GM18517 (cell line): ENCODE data around the gene KIF26B.
"Not testable (repeated sequence)": the region's sequence is repeated elsewhere in the genome, so short reads cannot be mapped to it uniquely, and the experiment has no call there.

ENCODE experiments used
- ATAC-seq: cut with Tn5 transposase; IDR thresholded peaks from one replicate; pipeline ENCODE4 v1.9.1; 2021; ENCODE audit warnings: mild to moderate bottlenecking, moderate library complexity; ENCODE audit not compliant: unreplicated experiment

The KIF26B gene

DNA sequence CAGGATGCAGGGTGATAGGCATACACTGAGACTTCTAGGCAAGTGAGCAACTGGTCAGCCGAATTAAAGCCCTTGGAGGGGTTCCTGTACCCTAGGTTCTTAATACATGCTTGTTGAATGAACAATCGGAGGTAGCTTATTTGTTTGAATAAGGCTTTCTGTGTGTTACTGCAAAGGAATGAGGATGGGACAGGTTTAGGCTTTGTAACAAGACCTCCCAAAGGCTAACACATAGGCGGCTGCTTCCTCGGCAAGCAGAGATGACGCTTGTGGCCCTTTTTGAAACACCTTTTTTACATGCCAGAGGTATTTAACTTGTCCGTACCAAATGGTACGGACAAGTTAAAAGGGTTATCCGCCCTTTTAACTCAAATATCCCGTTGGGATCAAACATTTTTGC, 511.6 kb downstream of the KIF26B start:
- no peak for ATAC-seq

DNA sequence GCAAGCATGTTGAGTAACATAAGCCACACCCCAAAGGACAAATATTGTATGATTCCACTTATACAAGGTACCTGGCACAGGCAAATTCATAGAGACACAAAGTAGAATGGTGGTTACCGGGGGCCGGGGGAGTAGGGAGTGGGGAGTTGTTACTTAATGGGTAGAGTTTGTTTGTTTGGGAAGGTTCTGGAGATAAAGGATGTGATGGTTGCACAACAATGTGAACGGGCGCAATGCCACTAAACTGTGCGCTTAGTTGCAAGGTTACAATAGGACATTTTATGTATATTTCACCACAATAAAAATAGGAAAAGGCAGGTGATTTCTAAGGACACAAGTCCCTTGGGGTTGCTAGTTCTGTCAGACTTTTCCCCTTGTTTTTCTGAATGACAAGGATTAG, 516.6 kb downstream of the KIF26B start:
- ATAC-seq: no peak

DNA sequence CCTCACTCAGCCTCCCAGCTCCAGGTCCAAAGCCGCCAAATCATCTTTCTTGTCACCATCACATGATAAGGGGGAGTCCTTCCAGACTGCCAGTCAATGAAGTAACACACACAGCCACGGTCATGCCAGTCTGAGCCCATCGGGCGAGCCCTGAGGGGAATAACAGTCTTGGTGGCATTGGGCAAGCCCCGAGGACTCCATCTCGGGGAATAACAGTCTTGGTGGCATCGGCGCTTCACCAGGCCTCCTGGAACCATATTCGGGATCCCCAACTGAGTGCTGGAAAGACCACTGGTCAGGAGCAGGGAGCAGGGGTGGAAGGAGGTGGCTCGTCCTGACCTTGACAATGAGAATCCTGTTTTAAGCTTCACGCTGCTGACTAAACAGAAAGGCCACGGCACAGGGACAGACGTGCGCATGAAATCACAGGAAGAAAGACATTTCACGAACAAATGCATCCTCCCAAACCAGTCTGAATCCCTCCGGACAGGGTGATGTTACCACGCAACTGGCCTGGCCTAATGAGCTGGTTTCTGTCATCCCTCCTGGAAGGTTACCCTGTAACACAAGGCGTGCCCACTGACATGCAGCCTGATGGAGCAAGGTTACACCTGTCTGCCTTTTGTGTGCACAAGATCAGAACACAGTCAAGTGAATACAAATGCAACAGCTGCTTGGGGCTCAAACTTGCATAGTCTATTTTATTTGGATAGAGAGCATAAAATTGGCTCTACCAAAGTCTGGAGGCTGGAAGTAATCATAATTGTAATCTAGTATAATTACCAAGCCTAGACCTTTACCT, 517.4 kb downstream of the KIF26B start:
- ATAC-seq: no peak

DNA sequence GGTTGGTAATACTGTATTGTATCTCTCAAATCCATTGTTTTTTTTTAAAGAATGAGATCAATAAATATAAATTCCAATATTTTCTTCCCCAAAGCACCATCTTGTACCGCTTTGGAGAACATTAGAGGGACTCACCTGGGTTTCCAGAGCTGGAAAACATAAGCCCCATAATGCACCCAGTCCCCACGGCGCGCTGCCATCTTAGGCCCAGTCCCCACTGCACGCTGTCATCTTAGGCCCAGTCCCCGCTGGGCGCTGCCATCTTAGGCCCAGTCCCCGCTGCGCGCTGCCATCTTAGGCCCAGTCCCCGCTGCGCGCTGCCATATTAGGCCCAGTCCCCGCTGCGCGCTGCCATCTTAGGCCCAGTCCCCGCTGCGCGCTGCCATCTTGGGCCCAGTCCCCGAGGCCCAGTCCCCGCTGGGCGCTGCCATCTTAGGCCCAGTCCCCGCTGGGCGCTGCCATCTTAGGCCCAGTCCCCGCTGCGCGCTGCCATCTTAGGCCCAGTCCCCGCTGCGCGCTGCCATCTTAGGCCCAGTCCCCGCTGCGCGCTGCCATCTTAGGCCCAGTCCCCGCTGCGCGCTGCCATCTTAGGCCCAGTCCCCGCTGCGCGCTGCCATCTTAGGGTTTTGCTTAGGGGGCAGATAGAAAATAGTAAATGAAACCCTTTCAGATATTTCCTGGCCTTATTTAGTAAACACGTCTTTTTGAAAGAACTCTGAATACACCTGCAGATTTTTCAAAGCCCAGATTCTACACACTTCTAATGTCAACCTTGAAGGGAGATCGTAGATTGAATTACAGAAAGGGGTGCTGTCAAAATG, 518.3 kb downstream of the KIF26B start:
- ATAC-seq: not testable (repeated sequence)

DNA sequence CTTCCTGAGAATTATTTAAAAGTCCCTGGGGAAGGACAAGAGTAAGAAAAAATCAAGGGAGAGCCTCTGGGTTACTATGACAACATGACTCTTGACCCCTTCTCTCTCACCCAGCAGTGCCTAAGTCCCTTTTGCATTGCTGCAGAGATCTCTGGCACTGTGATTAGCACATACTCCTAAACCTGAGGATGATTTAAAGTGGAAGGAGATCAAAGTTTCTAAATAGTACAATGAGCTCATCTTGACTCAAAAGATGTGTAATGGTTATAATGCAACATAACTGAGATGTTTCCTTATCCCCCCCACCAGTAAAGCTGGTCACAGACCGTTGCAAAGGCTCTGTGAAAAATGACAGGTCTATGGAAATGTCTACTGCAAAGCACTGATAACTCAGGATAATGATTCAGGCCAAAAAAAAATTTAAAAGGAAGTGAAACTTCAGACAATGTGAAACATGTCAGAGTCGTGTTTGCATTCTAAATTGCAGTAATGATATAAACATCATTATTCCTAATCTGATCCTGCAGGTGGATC, 519.2 kb downstream of the KIF26B start:
- no peak for ATAC-seq

DNA sequence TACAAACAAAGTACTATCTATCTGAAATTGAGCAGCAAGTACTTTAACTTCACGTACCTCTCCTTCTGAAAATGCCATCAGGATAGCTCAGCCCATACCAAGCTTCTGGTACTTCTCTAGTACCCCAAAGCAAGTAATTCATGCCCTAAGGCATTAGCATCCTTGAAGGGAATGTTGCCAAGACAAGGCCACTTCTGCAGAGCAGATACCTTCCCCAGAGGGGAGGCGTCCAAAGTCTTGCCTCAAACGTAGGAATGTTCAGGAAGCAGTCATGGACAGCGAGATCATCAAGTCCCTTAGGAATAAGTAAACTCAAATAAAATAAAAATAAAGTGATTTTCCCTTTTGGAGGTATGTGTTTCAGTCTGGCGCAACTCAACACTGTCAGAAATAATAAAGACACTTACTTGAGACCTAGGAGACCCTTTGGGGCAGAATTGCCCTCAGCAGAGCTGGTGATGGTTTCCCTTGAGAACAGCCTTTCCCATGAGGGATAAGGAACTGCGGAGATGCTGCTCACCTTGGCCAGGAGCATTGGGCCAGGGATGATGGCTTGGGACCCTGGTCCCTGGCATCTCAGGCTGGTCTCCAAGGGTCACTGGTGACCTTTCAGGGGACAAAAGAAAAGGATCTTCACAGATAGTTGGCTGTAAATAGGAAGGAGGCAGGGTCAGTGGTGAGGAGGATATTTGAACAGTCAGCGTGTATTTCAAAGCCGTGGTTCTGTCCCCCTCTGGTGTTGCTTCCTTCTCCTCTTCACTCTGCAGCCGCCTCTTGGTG, 522.9 kb downstream of the KIF26B start:
- ATAC-seq: no peak

DNA sequence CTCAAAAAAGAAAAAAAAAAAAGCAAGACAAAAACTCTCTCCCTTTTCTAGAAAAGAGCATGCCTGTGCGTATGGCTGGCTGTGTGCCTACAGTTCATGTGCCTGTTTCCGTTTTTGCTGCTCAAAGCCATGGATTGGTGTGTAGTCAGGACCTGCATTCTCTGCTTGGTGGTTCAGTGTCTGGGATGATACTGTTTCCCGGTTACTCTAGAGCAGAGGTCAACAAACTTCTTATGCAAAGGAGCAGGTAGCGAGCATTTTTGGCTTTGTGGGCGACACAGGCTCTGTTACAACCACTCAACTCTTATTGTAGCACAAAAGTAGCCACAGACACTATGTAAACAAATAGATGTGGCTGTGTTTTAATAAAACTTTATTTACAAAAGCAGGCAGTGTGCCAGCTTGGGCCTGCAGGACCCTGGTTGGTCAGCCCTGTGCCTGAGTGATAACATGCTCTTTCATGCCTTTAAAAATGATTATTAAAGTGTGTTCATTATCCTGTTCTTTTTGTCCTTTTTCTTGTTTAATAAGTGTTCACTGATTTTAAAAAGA, 524.2 kb downstream of the KIF26B start:
- no peak for ATAC-seq

DNA sequence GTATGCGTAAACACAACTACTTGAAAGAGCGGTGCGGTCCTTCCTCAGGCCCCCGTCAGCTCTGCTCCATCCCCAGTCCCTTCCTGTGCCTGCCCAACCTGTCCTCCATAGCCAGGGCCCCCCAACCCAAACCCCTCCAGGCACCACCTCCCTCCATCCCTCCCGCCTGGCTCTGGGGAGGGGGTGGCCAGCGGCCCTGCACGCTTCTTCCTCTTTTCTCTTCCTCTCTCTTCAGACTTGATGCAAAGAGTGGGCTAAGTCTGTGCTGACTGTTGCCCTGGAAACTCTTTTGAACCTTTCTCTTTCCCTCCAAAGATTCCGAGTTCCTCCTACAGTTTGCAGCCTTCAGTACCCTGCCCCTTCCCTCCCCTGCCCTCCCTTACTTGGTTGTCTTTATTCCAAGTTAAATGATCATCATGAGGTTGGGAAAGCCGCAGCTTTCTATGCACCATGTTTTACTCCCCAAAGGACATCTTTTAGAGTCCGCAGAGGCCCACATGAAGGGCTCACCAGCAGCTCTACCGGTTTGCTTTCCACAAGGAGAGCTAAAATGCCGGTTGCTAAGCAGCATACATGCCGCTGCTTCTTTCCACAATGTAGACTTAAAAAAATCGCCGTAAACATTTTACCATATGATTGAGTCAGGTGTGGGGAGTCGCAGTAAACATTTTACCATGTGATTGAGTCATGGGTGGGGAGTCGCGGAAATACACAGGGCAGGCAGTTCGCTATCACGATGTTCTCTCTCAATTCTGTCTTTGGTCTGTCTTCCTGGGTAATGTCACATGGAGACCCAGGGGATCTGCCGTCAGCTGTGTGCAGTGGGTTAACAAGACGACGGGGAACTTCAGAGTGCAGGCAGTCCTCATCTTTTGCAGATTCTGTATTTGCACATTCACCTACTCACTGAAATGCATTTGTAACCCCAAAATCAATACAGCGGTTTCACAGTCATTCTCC, 525.3 kb downstream of the KIF26B start:
- no peak for ATAC-seq

DNA sequence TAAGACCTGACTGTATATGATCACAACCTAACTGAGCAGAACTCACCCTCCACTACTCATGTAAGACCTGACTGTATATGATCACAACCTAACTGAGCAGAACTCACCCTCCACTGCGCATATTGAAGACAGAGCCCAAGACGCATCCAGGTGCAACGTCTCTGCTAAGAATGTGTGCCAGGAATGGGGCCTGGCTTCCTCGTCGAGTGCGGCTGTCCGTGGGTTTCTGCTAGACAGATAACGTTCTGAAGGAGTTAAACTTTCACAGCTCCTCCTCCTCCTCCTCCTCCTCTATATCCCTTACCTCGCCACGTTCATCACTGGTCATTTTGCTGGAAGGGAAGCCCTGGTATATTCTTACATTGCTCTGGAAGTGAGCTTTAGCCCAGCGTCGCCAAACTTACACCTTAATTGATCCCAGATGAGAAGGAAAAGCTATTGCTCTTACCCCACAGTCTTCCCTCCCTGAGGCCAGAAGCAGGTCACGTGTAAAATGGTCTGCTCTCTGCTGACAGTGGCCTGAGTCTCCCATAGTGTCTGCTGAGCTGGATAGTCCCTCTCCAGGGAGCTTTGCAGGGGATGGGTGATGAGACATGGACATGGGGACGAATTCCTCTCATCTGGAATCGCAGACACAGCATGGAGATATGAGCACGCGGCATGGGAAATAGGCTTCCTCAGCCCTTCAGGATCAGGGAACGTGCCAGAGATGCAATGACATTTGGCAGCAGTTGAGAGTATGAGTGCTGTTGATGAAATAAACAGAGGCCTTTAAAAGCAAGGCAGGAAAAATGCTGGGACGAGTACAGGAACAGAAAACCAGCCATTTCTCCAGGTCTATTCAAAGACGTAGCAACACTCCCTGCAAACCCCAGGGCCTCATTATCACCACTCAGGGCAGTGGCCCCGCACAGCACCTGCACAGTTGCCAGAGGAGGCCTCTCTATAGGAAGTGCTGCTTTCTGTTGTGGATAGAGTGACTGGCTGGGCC, 528.1 kb downstream of the KIF26B start:
- ATAC-seq: no peak

DNA sequence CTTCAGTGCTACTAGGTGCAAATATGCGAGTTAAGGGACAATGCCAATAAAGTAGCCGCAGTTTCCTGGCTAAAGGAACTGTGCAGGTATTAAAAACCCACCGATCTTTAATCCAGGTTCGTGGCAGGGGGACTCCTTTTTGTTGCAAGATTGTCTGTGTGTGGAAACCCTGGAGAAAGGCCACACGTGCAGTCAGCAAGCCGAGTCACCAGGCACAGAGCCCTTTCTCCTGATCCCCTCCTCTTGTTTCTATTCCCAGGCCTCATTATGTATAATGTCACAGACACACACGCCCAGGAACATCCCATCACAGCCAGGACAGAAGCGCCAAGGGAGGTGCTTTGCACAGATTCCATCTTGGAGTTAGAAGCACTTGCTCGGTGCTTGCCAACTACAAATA, 528.9 kb downstream of the KIF26B start:
- ATAC-seq: no peak

DNA sequence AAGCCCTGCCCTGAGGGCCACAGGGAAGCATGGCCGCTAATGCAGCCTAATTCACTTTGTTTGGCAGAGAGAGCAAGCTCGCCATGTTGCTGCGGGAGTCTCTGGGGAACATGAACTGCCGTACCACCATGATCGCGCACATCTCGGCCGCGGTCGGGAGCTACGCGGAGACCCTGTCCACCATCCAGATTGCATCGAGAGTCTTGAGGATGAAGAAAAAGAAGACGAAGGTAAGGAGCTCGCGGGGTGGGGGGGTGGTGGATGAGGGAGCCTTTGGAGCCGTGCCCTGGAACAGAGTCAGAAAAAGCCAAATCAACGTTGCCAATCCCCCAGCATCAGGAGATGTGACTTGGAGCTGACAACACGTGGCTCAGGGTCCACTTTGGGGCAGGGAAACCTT, 529.4 kb downstream of the KIF26B start:
- ATAC-seq: no peak

DNA sequence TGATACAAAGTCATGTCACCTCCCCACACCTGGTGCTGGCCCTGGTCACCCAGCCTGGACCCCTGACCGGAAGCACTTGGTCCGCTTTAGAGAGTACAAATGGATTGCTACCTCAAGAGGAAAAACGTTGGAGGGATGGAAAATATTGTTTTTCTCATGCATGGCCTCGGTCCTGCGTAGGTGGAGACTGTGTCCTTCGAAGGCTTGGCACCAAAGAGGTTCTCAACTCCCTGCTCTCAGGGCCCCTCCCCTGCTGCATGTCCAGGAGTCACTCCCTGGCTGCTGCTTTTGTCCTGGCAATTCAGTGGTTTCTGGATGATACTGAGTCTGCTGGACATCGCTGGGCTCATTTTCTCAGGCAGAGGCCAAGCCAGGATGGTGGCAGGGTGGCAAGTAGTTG, 529.8 kb downstream of the KIF26B start:
- ATAC-seq: no peak

DNA sequence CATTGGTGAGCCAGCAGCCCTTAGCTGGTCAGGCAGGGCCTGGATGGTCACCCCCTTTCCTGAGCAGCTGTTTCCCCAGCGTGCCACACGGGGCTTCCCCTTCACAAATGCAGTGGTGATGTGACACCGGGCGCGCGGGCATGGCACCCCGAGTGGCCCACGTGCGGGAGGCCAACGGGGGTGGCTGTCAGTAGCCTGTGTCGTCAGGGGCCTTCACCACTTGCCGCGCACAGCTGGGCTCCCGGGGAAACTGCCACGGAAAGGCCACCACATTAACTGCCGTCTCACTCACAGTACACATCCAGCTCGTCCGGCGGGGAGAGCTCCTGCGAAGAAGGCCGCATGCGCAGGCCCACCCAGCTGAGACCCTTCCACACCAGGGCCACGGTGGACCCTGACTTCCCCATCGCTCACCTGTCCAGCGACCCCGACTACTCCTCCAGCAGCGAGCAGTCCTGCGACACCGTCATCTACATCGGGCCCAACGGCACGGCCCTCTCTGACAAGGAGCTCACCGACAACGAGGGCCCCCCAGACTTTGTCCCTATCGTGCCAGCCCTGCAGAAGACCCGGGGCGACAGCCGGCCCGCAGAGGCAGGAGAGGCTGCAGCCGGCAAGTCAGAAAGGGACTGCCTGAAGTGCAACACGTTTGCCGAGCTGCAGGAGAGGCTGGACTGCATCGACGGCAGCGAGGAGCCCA, 530.5 kb downstream of the KIF26B start:
- ATAC-seq: no peak

DNA sequence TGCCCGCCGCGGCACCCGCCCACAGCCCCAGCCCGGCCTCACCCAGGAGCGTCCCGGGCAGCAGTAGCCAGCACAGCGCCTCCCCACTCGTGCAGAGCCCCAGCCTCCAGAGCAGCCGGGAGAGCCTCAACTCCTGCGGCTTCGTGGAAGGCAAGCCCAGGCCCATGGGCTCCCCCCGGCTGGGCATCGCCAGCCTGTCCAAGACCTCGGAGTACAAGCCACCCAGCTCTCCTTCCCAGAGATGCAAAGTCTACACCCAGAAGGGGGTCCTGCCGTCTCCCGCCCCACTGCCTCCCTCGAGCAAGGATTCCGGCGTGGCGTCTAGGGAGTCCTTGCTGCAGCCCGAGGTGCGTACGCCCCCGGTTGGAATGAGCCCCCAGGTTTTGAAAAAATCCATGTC, 531.2 kb downstream of the KIF26B start:
- ATAC-seq: no peak

DNA sequence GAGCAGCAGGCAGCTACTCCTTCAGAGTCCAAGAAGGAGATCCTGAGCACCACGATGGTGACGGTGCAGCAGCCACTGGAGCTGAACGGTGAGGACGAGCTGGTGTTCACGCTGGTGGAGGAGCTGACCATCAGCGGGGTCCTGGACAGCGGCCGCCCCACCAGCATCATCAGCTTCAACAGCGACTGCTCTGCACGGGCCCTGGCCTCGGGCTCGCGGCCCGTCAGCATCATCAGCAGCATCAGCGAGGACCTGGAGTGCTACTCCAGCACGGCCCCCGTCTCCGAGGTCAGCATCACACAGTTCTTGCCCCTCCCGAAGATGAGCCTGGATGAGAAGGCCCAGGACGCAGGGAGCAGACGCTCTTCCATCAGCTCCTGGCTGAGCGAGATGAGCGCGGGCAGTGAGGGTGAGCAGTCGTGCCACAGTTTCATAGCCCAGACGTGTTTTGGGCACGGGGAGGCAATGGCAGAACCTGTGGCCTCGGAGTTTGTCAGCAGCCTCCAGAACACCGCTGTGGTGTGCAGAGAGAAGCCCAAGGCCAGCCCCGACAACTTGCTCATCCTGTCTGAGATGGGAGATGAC, 531.8 kb downstream of the KIF26B start:
- no peak for ATAC-seq

DNA sequence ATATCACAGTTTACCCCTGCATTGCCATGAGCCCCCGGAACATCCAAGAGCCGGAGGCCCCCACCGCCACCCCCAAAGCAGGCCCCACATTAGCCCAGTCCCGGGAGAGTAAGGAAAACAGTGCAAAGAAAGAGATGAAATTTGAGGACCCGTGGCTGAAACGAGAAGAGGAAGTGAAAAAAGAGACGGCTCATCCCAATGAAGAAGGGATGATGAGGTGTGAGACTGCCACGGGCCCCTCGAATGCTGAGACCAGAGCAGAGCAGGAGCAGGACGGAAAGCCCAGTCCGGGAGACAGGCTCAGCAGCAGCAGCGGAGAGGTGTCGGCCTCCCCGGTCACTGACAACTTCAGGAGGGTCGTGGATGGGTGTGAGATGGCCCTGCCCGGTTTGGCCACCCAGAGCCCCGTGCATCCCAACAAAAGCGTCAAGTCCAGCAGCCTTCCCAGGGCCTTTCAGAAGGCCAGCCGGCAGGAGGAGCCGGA, 532.4 kb downstream of the KIF26B start:
- no peak for ATAC-seq
